COLO668 (cell line): ENCODE measurements around the gene LXN.

ENCODE experiments used
- DNase-seq: peaks from one replicate; lab custom pipeline; 2025; ENCODE audit not compliant: unreplicated experiment; lab: John Stamatoyannopoulos, UW

The LXN gene

DNA sequence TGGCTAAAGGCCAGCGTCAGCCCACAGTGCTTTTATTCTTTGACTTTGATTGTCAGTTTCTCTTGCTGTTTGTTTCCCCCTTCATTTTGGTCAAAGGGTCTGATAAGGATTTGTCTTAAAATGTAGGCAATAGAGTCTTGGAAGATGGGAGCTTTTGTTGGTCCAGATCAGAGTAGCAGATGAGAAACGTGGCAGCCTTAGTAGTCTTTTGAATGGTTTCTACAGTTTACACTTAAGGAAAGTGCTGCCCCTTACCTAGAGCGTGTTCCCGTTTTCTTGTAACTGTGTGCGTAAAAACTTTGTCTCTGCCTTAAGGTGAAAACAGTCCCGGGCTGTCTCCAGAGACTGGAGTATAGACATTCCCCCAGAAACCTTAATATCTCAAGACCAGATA is 630 bp downstream of the LXN start:
- DNase-seq: no peak

DNA sequence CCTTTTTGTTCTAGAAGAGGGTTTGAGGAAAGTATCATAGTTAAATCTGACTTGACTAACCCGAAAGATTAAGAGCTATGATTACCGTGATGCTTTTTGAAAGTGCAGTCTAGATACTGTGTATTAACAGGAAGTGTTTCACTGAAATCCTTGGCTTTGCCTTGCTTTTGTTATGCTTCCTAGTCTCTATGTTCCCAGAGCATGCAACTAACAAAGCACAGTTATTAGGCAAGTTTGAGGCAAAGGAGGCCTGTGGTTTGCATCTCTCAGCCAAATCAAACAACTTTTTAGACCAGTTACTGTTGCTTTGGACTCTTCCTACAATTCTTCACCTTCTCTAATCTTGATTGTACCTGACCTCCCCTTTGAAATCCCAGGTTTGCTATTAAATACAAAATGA is 3.9 kb downstream of the LXN start:
- DNase-seq: no peak

DNA sequence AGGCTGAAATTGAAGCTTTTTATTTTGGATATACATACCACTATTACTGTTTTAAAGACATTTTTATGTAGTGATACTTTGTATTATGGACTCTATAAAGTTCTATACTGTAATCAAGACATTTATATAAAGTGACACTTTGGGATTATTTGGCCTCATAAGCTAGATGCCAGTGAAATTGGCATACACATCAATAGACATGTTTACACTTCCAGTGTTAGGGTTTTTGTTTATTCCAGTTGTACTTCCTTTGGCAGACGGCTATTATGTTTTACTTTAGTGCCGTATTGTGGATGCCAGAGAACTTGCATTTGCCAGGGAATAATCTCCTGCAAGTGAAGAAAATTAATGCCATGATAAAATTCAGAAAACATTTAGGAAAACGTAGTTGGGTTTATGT is 6.0 kb downstream of the LXN start:
- DNase-seq: no peak

- no peak for DNase-seq
Measured at GRCh38 chr3:158663832-158664231, 8.6 kb downstream of the LXN start.

DNA sequence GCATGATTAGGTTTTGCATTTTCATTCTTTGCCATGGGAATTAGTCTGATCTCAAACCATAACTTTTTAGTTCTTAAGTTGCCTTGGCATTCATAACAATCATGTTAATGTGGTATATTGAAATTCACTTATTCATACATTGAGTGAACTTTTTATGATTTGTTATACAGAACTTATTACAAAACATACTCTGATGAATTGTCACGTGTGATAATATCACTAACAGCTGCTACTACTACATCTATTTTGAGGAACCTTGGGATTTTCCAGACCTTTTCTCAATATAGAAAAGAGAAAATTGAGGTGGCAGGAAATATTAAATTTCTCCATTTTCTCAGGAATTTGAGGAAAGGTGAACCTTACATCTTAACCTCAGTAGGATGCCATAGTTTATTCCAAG is 9.2 kb downstream of the LXN start:
- no peak for DNase-seq

DNA sequence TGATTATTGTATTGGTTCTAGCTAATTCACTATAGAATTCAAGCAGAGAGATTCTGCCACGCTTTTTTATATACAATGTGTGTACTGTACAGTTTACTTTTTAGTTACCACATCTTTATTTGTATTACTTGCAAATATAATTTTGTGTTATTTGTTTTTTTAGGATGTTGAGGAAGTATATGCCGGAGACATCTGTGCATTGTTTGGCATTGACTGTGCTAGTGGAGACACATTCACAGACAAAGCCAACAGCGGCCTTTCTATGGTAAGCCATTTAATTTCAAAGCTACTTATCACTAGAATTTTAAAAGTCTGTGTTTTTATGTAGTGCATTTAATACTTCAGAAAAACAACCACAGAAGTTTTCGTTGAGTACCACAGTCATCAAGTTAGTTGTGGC is 11.7 kb downstream of the LXN start:
- DNase-seq: no peak

- peak; percentile 4 for DNase-seq
Measured at GRCh38 chr3:158659454-158660237, 12.8 kb downstream of the LXN start.

DNA sequence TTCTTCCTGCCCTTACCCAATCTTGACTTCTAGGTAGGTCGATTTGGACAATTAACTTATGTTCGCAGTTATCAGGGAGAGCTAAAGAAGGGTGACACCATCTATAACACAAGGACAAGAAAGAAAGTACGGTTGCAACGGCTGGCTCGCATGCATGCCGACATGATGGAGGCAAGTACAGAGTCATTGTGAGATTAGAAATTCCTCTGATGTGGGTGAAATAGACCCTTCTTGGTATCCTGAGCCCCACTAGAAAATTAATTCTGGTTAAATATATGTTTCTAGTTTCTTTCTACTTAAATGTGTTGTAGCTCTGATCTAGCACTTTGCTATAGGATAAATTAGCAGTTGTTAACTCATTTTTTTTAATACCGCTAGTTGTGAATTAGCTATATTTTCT is 13.6 kb downstream of the LXN start:
- DNase-seq: no peak

DNA sequence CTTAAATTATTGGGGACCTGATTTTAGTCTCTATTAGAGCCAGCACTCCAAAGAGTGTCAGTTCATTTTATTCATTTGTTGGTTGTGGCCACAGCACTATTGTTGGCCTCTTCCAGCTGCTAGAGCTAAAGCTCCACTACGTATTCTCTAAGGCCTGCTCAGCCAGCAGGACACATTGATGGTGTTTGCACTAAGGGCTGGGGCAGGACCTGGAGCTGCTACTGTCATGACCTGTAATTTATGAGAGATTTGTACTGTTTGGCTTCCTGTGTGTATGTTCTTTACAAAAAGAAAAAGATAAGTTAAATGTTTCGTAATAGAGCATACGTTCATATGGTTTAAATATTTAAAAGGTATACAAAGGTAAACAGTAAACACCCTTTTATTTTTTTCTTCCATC is 20.0 kb downstream of the LXN start:
- no peak for DNase-seq

- no peak for DNase-seq
Measured at GRCh38 chr3:158651192-158651591, 21.3 kb downstream of the LXN start.

DNA sequence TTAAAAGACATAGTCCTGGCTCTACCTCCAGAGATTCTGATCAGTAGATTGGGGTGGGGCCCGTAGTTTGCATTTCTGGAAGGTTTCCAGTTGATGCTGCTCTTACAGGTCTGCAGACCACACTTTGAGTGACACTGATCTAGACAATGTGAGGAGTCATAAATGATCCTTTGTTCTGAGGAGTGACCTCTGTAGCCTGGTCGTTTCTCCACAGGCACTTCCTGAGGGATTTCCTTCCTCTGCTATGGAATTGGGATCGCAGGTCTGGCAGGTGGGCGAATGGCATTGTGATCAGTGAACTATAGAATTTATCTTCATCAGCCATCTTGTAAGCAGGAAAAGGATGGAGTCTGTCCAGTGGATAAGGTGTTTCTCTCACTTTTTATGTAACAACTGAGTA is 22.7 kb downstream of the LXN start:
- no peak for DNase-seq

DNA sequence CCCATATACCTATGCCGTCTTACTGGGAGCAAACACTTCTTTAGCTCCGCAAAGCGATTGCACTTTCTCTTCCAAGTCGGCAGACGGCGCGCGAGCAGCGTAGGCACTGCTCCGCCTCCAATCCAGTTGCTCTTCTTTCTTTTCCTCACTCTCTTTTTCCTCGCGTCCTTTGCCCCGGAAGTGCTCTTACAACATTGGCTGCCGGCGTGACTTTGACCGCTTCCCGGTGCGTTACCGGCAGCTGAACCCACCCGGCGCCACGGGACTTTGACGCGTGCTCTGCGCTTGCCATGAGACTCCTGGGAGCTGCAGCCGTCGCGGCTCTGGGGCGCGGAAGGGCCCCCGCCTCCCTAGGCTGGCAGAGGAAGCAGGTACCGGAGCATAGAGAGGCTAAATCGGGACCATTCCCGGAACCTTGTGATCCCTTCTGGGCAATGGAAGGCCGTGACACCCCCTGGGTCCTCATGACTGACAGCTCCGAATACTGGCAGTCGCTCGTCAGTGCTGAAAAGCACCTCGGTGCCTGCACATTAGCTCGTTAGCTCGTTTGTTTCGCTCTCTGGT is 28.0 kb downstream of the LXN start, which contains the start of gene GFM1:
Gene GFM1 (plus strand): TSS at position 183 of the 564 bp plus-strand sequence. CDS start 108 bp downstream, at position 291.
- DNase-seq: peak; percentile 91

GRCh38 chr3:158642474-158643210 is 29.8 kb downstream of the LXN start:
- no peak for DNase-seq

- DNase-seq: no peak
Measured at GRCh38 chr3:158642005-158642404, 30.4 kb downstream of the LXN start.

DNA sequence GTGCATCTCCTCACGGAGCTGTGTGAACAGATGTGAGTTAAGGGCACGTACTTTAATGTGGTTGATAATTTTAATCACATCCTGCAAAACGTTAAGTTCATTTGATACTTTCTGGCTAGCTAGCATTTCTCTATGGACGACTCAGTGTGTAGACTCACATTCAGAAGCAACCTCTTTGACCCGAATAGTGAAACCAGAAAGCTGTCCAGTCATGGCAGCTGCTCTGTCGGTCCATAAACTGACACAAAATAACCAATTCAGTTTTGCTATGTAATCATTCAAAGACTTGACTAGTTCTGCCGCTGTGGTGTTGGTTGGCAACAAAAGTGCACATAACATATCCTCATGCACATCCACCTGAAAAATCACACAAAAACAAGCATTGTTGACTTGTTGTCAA is 31.8 kb downstream of the LXN start:
- no peak for DNase-seq

- no peak for DNase-seq
Measured at GRCh38 chr3:158631981-158632380, 40.5 kb downstream of the LXN start.

- DNase-seq: no peak
Measured at GRCh38 chr3:158625881-158626280, 46.6 kb downstream of the LXN start.

DNA sequence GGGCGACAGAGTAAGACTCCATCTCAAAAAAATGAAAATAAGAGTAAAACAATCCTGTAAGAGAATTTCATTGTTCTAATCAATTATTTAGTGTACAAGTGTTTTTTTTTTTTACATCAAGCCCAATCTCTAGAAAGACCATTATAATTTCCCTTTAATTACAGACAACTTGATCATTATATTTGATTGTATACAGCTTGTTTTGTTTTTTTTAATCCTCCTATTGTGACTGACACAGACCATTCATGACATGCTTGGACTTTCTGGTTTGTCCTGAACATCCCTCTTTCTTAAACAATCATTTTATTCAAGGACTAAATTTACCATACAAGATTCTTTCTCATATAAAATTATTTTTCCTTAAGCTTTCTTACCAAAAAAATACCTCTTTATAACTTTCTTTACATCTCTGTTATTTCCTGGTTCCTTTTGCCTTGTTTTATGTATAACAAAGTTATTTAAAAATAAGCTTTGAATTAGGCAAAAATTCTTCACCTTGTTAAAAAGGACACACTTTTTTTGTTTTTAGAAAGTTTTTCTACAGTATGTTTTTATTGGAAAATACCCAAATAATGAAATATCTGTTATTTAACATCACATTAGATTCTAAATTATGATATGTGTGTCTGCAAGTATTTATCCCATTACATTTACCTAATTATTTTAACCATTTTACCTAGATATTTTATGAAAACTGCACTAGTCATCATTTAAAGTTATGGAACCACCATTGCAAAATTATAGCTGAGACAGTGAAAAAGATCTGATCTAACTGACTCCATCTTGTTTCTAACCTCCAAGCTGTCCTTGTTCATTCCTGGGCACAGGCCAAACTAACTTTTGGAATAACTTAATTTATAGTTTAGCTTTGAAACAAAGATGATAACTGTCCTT is 54.2 kb downstream of the LXN start:
- no peak for DNase-seq
